ENCODE measurements around the gene BRI3. TPM values are rescaled to one million over a fixed set of nuclear protein-coding genes. Genes with fewer than 3 reads are reported as not detected.
"Not testable (repeated sequence)": the region's sequence is repeated elsewhere in the genome, so short reads cannot be mapped to it uniquely, and the experiment has no call there.

Gene BRI3
- total RNA-seq, 3 donors from 2014 or later = 46.4 to 58.1 (median 51.1) TPM

DNA sequence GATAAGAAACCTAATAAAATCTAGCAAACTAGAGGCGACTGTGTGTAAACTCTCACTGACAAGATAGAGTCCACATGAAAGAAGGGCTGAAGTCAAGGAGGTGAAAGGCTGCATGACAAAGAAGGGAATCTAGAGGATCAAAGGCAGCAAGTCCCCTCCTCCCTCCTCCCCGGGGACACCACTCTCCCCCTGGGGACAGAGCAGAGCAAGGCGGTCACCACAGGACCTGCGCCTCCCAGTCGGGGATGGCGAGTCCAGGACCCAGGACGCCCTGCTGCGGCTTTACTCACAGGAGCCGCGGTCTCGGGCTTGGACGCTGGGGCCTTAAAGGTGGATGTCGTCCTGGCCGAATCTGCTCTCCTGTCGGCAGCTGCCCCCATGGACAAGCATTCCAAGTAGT, 22.4 kb downstream of the BRI3 start:
- H3K4me1 Mint-ChIP-seq (ENCODE audit: low read depth) = no peaks in the 10 kb centered on the region
- no peaks in the 10 kb centered on the region for H3K9me3 Mint-ChIP-seq
- no peaks in the 10 kb centered on the region for H3K27me3 Mint-ChIP-seq (ENCODE audit: low read depth)
- H3K4me3 Mint-ChIP-seq = no peak overlapping the region
- no peak for DNase-seq
- ATAC-seq = no peak
- H3K36me3 Mint-ChIP-seq (ENCODE audit: insufficient read depth) = no peaks in the 10 kb centered on the region

DNA sequence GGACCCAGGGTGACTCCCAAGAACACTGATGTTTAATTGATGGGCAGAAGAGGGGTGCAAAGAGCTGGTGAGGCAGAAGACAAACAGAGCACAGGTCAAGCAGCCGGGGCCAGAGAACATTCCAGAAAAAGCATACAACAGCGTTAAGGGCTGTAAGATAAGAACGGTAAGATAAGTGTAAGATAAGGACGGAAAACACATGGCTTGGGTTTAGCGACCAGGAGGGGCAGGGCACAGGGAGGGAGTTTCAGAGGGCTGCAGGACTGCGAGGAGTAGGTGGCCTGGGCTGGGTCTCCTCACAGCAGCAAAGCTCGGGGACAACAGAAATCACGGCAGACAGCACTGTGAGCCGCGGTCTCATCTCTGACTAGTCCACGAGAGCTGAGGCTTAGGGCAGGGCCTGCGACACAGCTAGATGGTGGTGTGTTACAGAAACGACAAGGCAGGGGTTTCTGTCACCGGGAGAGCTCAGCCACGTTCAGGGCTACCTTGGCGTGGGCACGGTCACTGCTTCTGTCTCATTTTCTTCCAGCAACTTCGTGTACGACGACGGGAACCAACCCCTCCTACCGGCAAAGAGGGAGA, 24.6 kb downstream of the BRI3 start:
- no peak for ATAC-seq
- Mint-ChIP-seq H3K4me1 (ENCODE audit: low read depth) (no peaks in the 10 kb centered on the region), H3K9me3 (no peaks in the 10 kb centered on the region), H3K4me3 (no peak overlapping the region), H3K27me3 (ENCODE audit: low read depth) (no peaks in the 10 kb centered on the region), H3K36me3 (ENCODE audit: insufficient read depth) (no peaks in the 10 kb centered on the region)
- no peak for DNase-seq

DNA sequence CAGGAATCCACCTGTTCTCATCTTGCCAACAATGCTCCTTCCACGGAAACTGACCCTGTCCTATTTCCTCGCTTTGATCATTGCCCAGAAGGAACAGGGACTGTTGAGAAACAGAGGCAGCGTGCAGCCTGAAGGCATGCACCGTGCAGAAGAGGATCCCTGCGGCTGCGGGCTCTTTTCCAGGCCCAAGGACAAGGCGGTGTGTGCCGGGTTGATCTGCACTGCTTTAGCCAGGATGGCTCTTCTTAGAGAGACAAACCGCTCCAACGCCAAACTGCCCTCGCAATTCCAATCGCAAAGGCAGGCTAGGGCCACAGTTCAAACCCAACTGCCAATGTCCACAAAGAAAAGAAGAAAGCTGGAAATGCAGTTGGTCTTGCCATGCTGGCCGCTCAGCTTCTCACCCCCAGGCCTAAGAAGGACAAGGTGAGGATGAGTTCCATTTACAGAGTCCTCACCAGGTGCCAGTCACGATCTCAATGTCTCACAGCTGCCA, 26.5 kb downstream of the BRI3 start:
- Mint-ChIP-seq H3K4me3 (no peak overlapping the region), H3K27me3 (ENCODE audit: low read depth) (no peaks in the 10 kb centered on the region), H3K4me1 (ENCODE audit: low read depth) (no peaks in the 10 kb centered on the region), H3K36me3 (ENCODE audit: insufficient read depth) (no peaks in the 10 kb centered on the region), H3K9me3 (no peaks in the 10 kb centered on the region)
- ATAC-seq = no peak
- no peak for DNase-seq

DNA sequence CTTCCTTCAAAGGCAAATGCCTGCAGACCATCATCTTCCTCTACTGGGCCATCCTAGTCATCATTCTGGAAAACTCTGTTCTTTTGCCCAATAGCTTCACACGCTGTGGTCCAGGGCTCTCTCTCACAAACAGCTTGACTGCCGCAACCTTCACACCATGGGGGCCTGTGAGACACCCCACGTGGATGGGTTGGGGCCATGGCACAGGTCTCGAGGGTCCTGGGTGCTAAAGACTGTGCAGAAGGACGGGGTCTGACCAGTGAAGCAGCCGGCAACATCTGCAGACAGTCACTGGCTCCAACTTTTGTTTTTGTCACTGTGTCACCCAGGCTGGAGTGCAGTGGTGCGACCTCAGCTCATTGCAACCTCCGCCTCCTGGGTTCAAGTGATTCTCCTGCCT, 28.1 kb downstream of the BRI3 start:
- H3K4me1 Mint-ChIP-seq (ENCODE audit: low read depth) = peaks cover 2% of the 10 kb centered on the region
- DNase-seq = no peak

DNA sequence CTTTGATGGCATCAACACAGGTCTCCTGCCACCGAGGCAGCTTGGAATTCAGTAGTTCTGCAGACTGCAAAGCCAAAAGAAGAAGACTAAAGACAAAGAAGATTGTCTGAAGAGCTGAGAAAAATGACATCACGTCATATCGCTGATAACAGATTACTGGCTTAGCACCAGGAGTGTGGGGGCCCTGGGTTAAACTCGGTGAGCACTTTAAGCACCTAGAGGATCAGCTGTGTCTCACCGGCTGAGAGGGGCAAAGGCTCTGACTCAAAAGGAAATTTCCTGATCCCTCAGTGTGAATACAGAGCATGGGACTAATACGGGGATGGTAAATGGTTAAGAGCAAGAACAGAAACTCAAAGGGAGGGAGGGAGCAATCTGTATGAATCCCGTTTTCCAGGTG, 30.7 kb downstream of the BRI3 start:
- Mint-ChIP-seq H3K4me3 (no peak overlapping the region), H3K9me3 (no peaks in the 10 kb centered on the region), H3K36me3 (ENCODE audit: insufficient read depth) (no peaks in the 10 kb centered on the region), H3K27me3 (ENCODE audit: low read depth) (no peaks in the 10 kb centered on the region), H3K4me1 (ENCODE audit: low read depth) (peaks cover 2% of the 10 kb centered on the region)
- no peak for DNase-seq
- ATAC-seq = no peak

More for the DNA sequence above, 28.1 kb downstream of the BRI3 start:
- Mint-ChIP-seq H3K36me3 (ENCODE audit: insufficient read depth) (no peaks in the 10 kb centered on the region), H3K4me3 (no peak overlapping the region), H3K9me3 (no peaks in the 10 kb centered on the region), H3K27me3 (ENCODE audit: low read depth) (no peaks in the 10 kb centered on the region)
- no peak for ATAC-seq

DNA sequence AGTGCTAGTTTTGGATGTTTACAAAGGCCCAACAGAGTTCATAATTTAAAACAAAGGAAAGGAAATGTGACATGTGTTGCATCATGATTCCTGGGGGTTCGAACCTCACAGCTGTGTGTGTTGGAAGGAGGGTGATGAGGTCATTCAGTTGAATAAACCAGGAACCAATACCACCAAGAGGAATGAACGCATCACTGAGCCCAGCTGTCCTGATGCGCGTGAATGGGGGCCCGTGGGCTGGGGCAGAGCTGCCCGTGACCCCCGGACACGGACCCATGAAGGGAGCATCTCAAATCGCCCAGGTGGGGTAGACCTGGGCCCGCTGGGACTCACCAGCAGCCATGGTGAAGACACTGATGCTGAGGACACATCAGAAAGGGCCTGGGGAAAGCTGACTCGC, 33.0 kb downstream of the BRI3 start:
- ATAC-seq (no peak), DNase-seq (no peak)
- Mint-ChIP-seq H3K36me3 (ENCODE audit: insufficient read depth) (peaks cover 3% of the 10 kb centered on the region), H3K4me1 (ENCODE audit: low read depth) (peaks cover 2% of the 10 kb centered on the region), H3K9me3 (no peaks in the 10 kb centered on the region), H3K27me3 (ENCODE audit: low read depth) (no peaks in the 10 kb centered on the region), H3K4me3 (no peak overlapping the region)

DNA sequence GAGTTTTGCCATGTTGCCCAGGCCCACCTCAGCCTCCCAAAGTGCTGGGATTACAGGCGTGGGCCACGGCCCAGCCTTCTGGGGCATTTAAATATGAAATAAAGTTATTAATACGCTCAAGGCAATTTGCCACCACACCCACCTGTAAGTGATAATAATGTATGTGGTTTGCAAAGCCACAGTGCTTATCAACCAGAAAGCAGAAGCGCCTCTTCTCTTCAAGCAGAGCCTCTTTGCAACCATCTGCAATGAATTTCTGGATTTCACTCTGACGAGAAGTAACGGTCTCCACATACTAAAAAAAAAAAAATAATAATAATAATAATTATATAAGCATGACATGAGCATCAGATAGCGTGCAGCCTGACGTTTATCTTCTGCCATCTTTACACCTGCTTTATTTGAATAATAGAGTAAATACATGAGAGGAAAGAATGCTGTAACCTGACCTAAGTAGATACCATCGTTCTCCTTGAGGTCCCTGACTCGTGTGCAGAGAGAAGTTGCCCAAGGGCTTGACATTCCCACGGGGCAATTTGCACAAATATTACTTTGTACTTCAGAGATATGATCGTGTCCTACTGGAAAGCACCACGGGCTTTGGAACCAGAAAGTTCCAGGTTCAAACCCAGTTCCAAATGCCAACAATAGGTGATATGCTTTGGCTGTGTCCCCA, 34.0 kb downstream of the BRI3 start:
- H3K36me3 Mint-ChIP-seq (ENCODE audit: insufficient read depth) = peaks cover 3% of the 10 kb centered on the region
- DNase-seq (no peak), ATAC-seq (no peak)
- no peak overlapping the region for H3K4me3 Mint-ChIP-seq
- H3K27me3 Mint-ChIP-seq (ENCODE audit: low read depth) = no peaks in the 10 kb centered on the region
- H3K4me1 Mint-ChIP-seq (ENCODE audit: low read depth) = peaks cover 2% of the 10 kb centered on the region
- H3K9me3 Mint-ChIP-seq = no peaks in the 10 kb centered on the region

DNA sequence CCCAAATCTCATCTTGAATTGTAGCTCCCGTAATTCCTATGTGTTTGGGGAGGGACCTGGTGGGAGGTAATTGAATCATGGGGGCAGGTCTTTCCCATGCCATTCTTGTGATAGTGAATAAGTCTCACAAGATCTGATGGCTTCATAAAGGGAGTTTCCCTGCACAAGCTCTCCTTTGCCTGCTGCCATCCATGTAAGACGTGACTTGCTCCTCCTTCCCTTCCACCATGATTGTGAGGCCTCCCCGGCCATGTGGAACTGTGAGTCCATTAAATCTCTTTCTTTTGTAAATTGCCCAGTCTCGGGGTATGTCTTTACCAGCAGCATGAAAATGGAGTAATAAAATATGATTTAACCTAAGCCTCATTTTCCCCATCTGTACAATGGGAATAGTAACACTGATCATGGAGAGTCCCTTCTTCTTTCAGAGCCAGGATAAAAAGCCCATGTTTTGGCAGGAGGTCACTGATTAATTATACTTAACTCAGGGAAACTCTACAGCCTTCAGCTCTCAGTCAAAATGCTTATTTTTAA, 34.6 kb downstream of the BRI3 start:
- H3K27me3 Mint-ChIP-seq (ENCODE audit: low read depth); H3K4me3 Mint-ChIP-seq; ATAC-seq; H3K36me3 Mint-ChIP-seq (ENCODE audit: insufficient read depth); DNase-seq; H3K9me3 Mint-ChIP-seq; H3K4me1 Mint-ChIP-seq (ENCODE audit: low read depth): not testable (repeated sequence)

DNA sequence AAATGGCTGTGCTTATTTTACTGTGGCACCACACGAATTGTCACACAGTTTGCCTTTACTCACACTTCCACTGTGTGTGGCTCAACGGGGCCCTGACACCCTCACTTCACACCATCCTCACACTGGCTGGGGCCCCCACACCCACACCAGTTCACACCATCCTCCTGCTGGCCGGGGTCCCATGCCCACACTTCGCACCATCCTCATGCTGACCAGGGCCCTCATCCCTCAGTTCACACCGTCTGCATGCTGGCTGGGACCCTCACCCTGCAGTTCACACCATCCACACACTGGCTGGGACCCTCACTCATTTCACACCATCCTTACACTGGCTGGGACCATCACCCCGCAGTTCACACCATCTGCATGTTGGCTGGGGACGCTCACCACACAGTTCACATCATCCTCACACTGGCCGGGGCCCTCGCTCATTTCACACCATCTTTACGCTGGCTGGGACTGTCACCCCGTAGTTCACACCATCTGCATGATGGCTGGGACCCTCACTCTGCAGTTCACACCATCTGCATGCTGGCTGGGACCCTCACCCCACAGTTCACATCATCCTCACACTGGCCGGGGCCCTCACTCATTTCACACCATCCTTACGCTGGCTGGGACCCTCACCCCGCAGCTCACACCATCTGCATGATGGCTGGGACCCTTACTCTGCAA, 36.0 kb downstream of the BRI3 start:
- Mint-ChIP-seq H3K9me3 (no peaks in the 10 kb centered on the region), H3K4me3 (no peak overlapping the region), H3K36me3 (ENCODE audit: insufficient read depth) (peaks cover 3% of the 10 kb centered on the region), H3K27me3 (ENCODE audit: low read depth) (peaks cover under 1% of the 10 kb centered on the region), H3K4me1 (ENCODE audit: low read depth) (peaks cover 2% of the 10 kb centered on the region)
- no peak for ATAC-seq
- no peak for DNase-seq

DNA sequence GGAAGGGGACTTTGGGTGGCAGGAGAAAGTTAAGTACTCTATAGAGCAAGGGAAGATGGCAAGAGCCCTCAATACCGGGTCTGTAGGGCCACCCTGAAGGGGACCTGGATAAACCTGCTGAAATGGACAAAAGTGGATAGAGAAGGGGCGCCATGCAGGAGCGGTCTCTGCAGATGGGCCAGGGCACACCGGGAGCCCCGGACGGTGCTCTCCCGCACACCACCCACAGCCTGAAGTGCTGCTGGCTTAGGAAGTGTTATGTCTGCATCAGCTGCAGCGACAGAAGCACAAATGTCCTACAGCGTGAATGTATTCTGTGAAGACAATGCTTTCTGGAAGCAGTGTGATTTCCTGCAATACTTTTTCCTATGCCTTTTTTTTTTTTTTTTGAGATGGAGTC, 37.7 kb downstream of the BRI3 start:
- DNase-seq (no peak), ATAC-seq (no peak)
- no peak overlapping the region for H3K4me3 Mint-ChIP-seq
- H3K9me3 Mint-ChIP-seq = no peaks in the 10 kb centered on the region
- peaks cover 6% of the 10 kb centered on the region for H3K27me3 Mint-ChIP-seq (ENCODE audit: low read depth)
- peaks cover 2% of the 10 kb centered on the region for H3K4me1 Mint-ChIP-seq (ENCODE audit: low read depth)
- H3K36me3 Mint-ChIP-seq (ENCODE audit: insufficient read depth) = peaks cover 3% of the 10 kb centered on the region

DNA sequence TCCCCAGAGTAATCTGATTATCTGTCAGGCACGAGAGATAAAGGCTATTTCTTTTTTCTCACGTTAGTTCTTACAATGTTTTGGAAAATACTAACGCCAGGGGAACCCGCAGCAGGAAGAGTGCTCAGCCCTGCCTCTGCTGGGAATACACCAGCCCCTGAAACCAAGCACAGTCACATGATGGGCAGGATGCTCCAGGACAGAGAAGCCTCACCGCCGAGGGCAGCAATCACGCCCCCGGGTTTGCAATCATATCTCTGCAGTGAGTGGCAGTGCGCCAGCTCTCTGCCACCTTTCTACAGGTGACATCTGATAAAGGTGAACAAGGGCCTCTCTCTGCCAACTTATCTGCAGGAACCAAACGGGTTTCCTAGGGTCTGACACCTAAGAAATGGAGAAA, 39.8 kb downstream of the BRI3 start:
- DNase-seq = no peak
- H3K9me3 Mint-ChIP-seq = no peaks in the 10 kb centered on the region
- H3K36me3 Mint-ChIP-seq (ENCODE audit: insufficient read depth) = peaks cover 3% of the 10 kb centered on the region
- no peaks in the 10 kb centered on the region for H3K4me1 Mint-ChIP-seq (ENCODE audit: low read depth)
- ATAC-seq = no peak
- H3K27me3 Mint-ChIP-seq (ENCODE audit: low read depth) = peaks cover 6% of the 10 kb centered on the region
- H3K4me3 Mint-ChIP-seq = no peak overlapping the region

DNA sequence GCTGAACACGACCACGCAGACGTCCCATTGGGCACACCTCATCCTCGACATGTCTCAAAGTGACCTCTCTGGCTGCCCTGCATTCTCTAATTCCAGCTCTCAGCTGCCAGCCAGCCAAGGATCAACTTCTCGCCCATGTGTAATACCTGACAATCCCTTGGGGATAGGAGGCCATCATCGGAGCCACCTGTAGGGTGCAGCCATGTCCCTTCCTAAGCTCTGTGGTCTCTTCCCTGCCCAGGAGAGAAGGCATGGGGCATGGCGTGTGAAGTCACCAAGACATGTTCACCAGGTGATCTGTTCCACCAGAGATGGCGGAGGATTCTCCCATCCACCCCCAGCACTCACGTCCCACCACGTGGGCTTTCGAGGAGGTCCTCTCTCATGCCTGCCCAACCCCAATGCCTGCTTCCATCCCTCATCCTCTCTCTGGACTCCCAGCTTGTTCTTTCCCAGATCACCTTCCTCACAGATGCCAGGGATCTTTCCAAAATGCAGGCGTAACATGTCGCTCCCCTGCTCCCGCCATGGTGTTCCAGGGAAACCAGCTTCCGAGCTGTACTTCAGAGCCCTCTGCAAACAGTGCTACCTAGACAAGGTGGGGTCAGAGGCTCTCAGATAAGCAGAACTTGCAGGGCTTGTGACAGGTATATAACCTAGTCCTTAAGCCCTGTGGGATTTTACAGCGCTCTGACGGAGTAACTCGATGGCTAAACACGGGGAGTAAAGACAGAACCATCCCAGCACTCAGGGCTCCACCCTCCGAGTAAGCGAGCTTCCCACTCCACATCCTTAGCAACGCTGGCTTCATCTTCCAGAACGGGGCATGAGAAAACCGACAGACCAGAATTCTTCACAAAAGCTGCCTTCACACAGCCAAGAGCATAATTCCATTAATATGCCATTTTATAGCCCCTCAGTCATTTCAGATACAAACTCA, 41.1 kb downstream of the BRI3 start:
- Mint-ChIP-seq H3K27me3 (ENCODE audit: low read depth) (peaks cover 6% of the 10 kb centered on the region), H3K36me3 (ENCODE audit: insufficient read depth) (peaks cover 2% of the 10 kb centered on the region), H3K4me1 (ENCODE audit: low read depth) (no peaks in the 10 kb centered on the region), H3K4me3 (no peak overlapping the region), H3K9me3 (no peaks in the 10 kb centered on the region)
- DNase-seq (no peak), ATAC-seq (no peak)

DNA sequence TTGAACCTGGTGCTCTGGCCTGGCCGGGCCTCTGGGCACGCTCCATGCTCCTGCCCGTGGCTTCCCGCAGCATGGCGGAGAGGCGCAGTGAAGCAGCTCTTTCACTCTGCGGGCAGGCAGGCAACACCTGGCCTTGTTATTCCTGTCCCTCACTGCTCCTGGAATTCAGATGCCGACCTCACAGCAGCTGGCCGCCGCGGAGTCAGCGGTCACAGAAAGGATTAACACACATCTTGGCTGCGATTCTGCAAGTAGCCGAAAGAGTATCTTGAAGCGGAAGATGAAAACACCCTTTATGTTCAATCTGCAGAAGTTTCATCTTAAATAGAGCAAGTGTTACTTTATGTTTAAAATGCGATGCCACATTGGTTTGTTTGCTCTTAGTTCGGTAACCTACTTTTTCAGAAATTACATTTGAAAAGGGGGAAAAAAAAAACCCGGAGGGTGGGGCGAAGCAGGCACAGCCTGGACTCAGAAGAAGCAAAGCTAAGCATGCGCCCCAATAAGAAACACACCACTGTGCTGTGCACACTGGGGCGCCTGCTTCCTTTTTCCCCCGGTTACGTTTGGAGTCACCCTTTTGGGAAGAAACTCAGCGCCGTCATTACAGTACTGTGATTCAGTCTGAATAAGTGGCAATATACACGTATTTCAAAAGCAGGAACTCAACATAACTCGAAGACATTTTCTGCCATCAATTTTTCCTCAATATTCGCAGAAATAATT, 42.3 kb downstream of the BRI3 start:
- peaks cover 6% of the 10 kb centered on the region for H3K27me3 Mint-ChIP-seq (ENCODE audit: low read depth)
- no peak for DNase-seq
- H3K36me3 Mint-ChIP-seq (ENCODE audit: insufficient read depth) = no peaks in the 10 kb centered on the region
- H3K9me3 Mint-ChIP-seq = no peaks in the 10 kb centered on the region
- H3K4me1 Mint-ChIP-seq (ENCODE audit: low read depth) = no peaks in the 10 kb centered on the region
- no peak for ATAC-seq
- H3K4me3 Mint-ChIP-seq = no peak overlapping the region
